IMR-90 (cell line): ENCODE results near the gene SEL1L. TPM values are rescaled to one million over a fixed set of nuclear protein-coding genes. Genes with fewer than 3 reads are reported as not detected.

ENCODE experiments used
- ATAC-seq: fragments of 200-7000 bp; cut with Tn5 transposase; 2 replicates; pipeline ENCODE4 v1.9.1; 2020; ENCODE audit warnings: low read depth, mild to moderate bottlenecking, moderate library complexity
- BruUV-seq: library from RNA; stranded (reverse); fragments of 400-500 nt; replicated peaks from 2 replicates; lab custom pipeline; 2021; lab: Mats Ljungman, UMichigan
- CTCF ChIA-PET: fragments of 300-600 bp; formaldehyde crosslinking; extraction: SDS; loops from one replicate; lab custom pipeline; 2021; ENCODE audit warnings: antibody characterized with exemption; lab: Yijun Ruan, JAX
- POLR2A ChIA-PET: fragments of 300-600 bp; sonication (Branson Sonifier 250); formaldehyde crosslinking; loops from one replicate; lab custom pipeline; 2022; ENCODE audit warnings: antibody characterized with exemption; ENCODE audit not compliant: unreplicated experiment; lab: Charles Lee
- DNase-seq: peaks from one replicate; pipeline ENCODE4 v3.0.0; 2013
- H2AFZ ChIP-seq: replicated peaks from 2 replicates; pipeline ENCODE3; 2013; ENCODE audit warnings: low read length, mild to moderate bottlenecking; ENCODE audit not compliant: poor library complexity
- H2AK5ac ChIP-seq: 2 replicates; pipeline ENCODE4 v1.6.1; 2013; ENCODE audit warnings: low read depth, low read length, inconsistent platforms
- H2AK9ac ChIP-seq: replicated peaks from 2 replicates; pipeline ENCODE3; 2013; ENCODE audit warnings: mild to moderate bottlenecking, low read depth, low read length, moderate library complexity; ENCODE audit not compliant: poor library complexity
- H2BK120ac ChIP-seq: 2 replicates; pipeline ENCODE4 v1.6.1; 2013; ENCODE audit warnings: low read depth, low read length, inconsistent platforms
- H2BK15ac ChIP-seq: 3 replicates; pipeline ENCODE4 v1.6.1; 2013; ENCODE audit warnings: low read depth, low read length, inconsistent platforms
- H2BK20ac ChIP-seq: 2 replicates; pipeline ENCODE4 v1.6.1; 2013; ENCODE audit warnings: low read depth, mild to moderate bottlenecking, inconsistent platforms, low read length, moderate library complexity
- H2BK5ac ChIP-seq: 2 replicates; pipeline ENCODE4 v1.6.1; 2013; ENCODE audit warnings: mild to moderate bottlenecking, low read depth, low read length, inconsistent platforms; ENCODE audit not compliant: poor library complexity, severe bottlenecking
- H3K14ac ChIP-seq: replicated peaks from 2 replicates; pipeline ENCODE4 v1.6.1; 2013; ENCODE audit warnings: low read depth, low read length, inconsistent platforms
- H3K18ac ChIP-seq: 2 replicates; pipeline ENCODE4 v1.6.1; 2013; ENCODE audit warnings: low read depth, low read length, control low read depth
- H3K23ac ChIP-seq: 2 replicates; pipeline ENCODE4 v1.6.1; 2013; ENCODE audit warnings: low read depth, low read length, inconsistent platforms
- H3K27ac ChIP-seq: 2 replicates; pipeline ENCODE4 v1.5.1; 2013; ENCODE audit warnings: mild to moderate bottlenecking, control low read depth, low read length; ENCODE audit not compliant: insufficient read depth
- H3K27me3 ChIP-seq: 2 replicates; pipeline ENCODE4 v1.6.1; 2013; ENCODE audit warnings: low read length; ENCODE audit not compliant: control insufficient read depth, insufficient read depth
- H3K36me3 ChIP-seq: 2 replicates; pipeline ENCODE4 v1.6.1; 2013; ENCODE audit warnings: low read length, mixed read lengths; ENCODE audit not compliant: control insufficient read depth, insufficient read depth
- H3K4ac ChIP-seq: 2 replicates; pipeline ENCODE4 v1.6.1; 2013; ENCODE audit warnings: low read depth, low read length, inconsistent platforms
- H3K4me1 ChIP-seq: 2 replicates; pipeline ENCODE4 v1.6.1; 2013; ENCODE audit warnings: low read length, mixed read lengths; ENCODE audit not compliant: control insufficient read depth, insufficient read depth
- H3K4me2 ChIP-seq: 2 replicates; pipeline ENCODE4 v1.6.1; 2013; ENCODE audit warnings: low read depth, mild to moderate bottlenecking, control low read depth, low read length, moderate library complexity
- H3K4me3 ChIP-seq: 2 replicates; pipeline ENCODE4 v1.5.1; 2013; ENCODE audit warnings: low read depth, mild to moderate bottlenecking, control low read depth, low read length, moderate library complexity; ENCODE audit not compliant: insufficient read depth
- H3K56ac ChIP-seq: 2 replicates; pipeline ENCODE4 v1.6.1; 2013; ENCODE audit warnings: low read length, inconsistent platforms; ENCODE audit not compliant: insufficient read depth; ENCODE audit errors: extremely low read depth
- H3K79me1 ChIP-seq, 2 experiments: 2 replicates each; pipeline ENCODE4 v1.6.1; 2013; ENCODE audit warnings: low read length in 2 of 2, inconsistent platforms in 1 of 2, low read depth in 1 of 2
- H3K9ac ChIP-seq: 2 replicates; pipeline ENCODE4 v1.6.1; 2013; ENCODE audit warnings: low read depth, low read length, control low read depth
- H3K9me1 ChIP-seq: 2 replicates; pipeline ENCODE4 v1.6.1; 2013; ENCODE audit warnings: low read length, inconsistent platforms; ENCODE audit not compliant: insufficient read depth
- H3K9me3 ChIP-seq: 2 replicates; pipeline ENCODE4 v1.6.1; 2013; ENCODE audit warnings: low read length; ENCODE audit not compliant: control insufficient read depth, insufficient read depth
- H4K20me1 ChIP-seq: 2 replicates; pipeline ENCODE4 v1.6.1; 2013; ENCODE audit warnings: low read length, inconsistent platforms; ENCODE audit not compliant: insufficient read depth
- H4K5ac ChIP-seq: 2 replicates; pipeline ENCODE4 v1.6.1; 2013; ENCODE audit warnings: mild to moderate bottlenecking, low read depth, low read length, control low read depth
- H4K8ac ChIP-seq, 2 experiments: 2 replicates each; pipeline ENCODE4 v1.6.1; 2013; ENCODE audit warnings: low read depth in 2 of 2, low read length in 2 of 2, control low read depth in 1 of 2, inconsistent platforms in 1 of 2
- H4K91ac ChIP-seq: 2 replicates; pipeline ENCODE4 v1.6.1; 2013; ENCODE audit warnings: low read depth, low read length, inconsistent platforms; ENCODE audit not compliant: insufficient read depth
- BHLHE40 ChIP-seq: fragments of 150-350 bp; IDR thresholded peaks from 2 replicates; pipeline ENCODE4 v1.6.1; 2016; ENCODE audit warnings: mild to moderate bottlenecking, low read depth, low read length
- CEBPB ChIP-seq: IDR thresholded peaks from 2 replicates; pipeline ENCODE4 v1.6.1; 2012; ENCODE audit warnings: low read depth, low read length, improper control_type of control experiment
- CHD1 ChIP-seq: IDR thresholded peaks from 2 replicates; pipeline ENCODE4 v1.6.1; 2012; ENCODE audit warnings: low read depth, low read length, improper control_type of control experiment
- CTCF ChIP-seq: conservative IDR thresholded peaks from 2 replicates; pipeline ENCODE4 v1.5.1; 2012; ENCODE audit warnings: mild to moderate bottlenecking, low read depth, low read length, improper control_type of control experiment
- ELK1 ChIP-seq: fragments of 150-350 bp; IDR thresholded peaks from 2 replicates; pipeline ENCODE4 v1.6.1; 2016; ENCODE audit warnings: low read depth, mild to moderate bottlenecking, low read length, moderate library complexity, borderline replicate concordance
- FOS ChIP-seq: fragments of 150-350 bp; IDR thresholded peaks from 2 replicates; pipeline ENCODE4 v1.6.1; 2016; ENCODE audit warnings: low read depth, low read length
- MAFK ChIP-seq: IDR thresholded peaks from 2 replicates; pipeline ENCODE4 v1.6.1; 2012; ENCODE audit warnings: low read depth, low read length, improper control_type of control experiment
- MAZ ChIP-seq: IDR thresholded peaks from 2 replicates; pipeline ENCODE4 v1.6.1; 2012; ENCODE audit warnings: low read depth, mild to moderate bottlenecking, low read length, improper control_type of control experiment, moderate library complexity, borderline replicate concordance
- MXI1 ChIP-seq: IDR thresholded peaks from 2 replicates; pipeline ENCODE4 v1.6.1; 2012; ENCODE audit warnings: low read depth, mild to moderate bottlenecking, low read length, moderate library complexity, borderline replicate concordance
- NFE2L2 ChIP-seq: fragments of 150-350 bp; IDR thresholded peaks from 2 replicates; pipeline ENCODE4 v1.6.1; 2016; ENCODE audit warnings: low read depth, mild to moderate bottlenecking, low read length
- POLR2A ChIP-seq: IDR thresholded peaks from 2 replicates; pipeline ENCODE4 v1.6.1; 2012; ENCODE audit warnings: mild to moderate bottlenecking, low read depth, low read length
- RAD21 ChIP-seq: IDR thresholded peaks from 2 replicates; pipeline ENCODE4 v1.6.1; 2012; ENCODE audit warnings: low read length, improper control_type of control experiment
- RCOR1 ChIP-seq: IDR thresholded peaks from 2 replicates; pipeline ENCODE4 v1.6.1; 2012; ENCODE audit warnings: mild to moderate bottlenecking, low read length, improper control_type of control experiment; ENCODE audit not compliant: insufficient replicate concordance
- RFX5 ChIP-seq: IDR thresholded peaks from 2 replicates; pipeline ENCODE4 v1.8.0; 2012; ENCODE audit warnings: low read depth, mild to moderate bottlenecking, low read length, moderate library complexity
- SMC3 ChIP-seq: fragments of 150-350 bp; IDR thresholded peaks from 2 replicates; pipeline ENCODE4 v1.6.1; 2016; ENCODE audit warnings: low read depth, mild to moderate bottlenecking, antibody characterized with exemption, low read length, moderate library complexity
- WGBS, 2 experiments: methylation state at CpG; one replicate each; pipeline versions ENCODE4 v1.1.5 to v1.1.7; 2013; ENCODE audit warnings: missing lambda C conversion rate in 2 of 2; ENCODE audit not compliant: insufficient read length in 1 of 2; ENCODE audit errors: extremely low coverage in 2 of 2; 5-methylcytosine and 5-hydroxymethylcytosine counted together
- dilution Hi-C: fragments of 300-500 bp; cut with HindIII; formaldehyde crosslinking; loops from one replicate; pipeline ENCODE4 v1.14.3; 2018; ENCODE audit warnings: low sequenced_read_pairs; ENCODE audit not compliant: unreplicated experiment
- in situ Hi-C: fragments of 300-500 bp; cut with MboI; formaldehyde crosslinking; loops from 3 replicates; pipeline ENCODE4 v1.14.3; 2019; ENCODE audit warnings: low sequenced_read_pairs, inconsistent platforms, mixed read lengths
- intact Hi-C: fragments of 100-400 bp; cut with micrococcal nuclease; formaldehyde crosslinking; loops from 2 replicates; pipeline ENCODE4 v1.10.0; 2022
- polyA plus RNA-seq, 3 experiments: library from polyadenylated mRNA; depleted of rRNA; stranded (reverse); fragments of >200 nt; gene quantifications; 2 replicates each; pipeline ENCODE4 v1.2.3, GENCODE V29; 2012; ENCODE audit warnings: low replicate concordance in 1 of 3
- total RNA-seq: library from RNA; depleted of rRNA; stranded (reverse); fragments of >200 nt; gene quantifications from 2 replicates; pipeline ENCODE4 v1.2.3, GENCODE V29; 2012

SEL1L gene
- total and polyA plus RNA-seq, 2 of the 4 experiments (the other 2 are of a cell fraction), result 21.0 to 62.4 TPM

GRCh38 chr14:81550001-81550637, 16.5 kb upstream of the SEL1L start:
- no peaks in the 10 kb centered on the region for H3K4me1 ChIP-seq
- no peak overlapping the region for H3K14ac ChIP-seq
- H3K9me1 ChIP-seq, result no peaks in the 10 kb centered on the region
- no peak overlapping the region for H3K23ac ChIP-seq
- no peak overlapping the region for H2AFZ ChIP-seq
- no TSS peak for BruUV-seq
- no peak overlapping the region for H3K4me3 ChIP-seq
- no peak overlapping the region for H4K91ac ChIP-seq
- no peaks in the 10 kb centered on the region for H4K20me1 ChIP-seq
- H3K36me3 ChIP-seq, result no peaks in the 10 kb centered on the region
- POLR2A ChIA-PET, result no interaction called here
- in situ Hi-C loops (no loop called here), intact Hi-C loops (no loop called here), dilution Hi-C loops (no loop called here)
- DNase-seq (no peak), ATAC-seq (no peak)
- H2BK15ac ChIP-seq, result no peak overlapping the region
- H4K5ac ChIP-seq, result no peak overlapping the region
- H2AK5ac ChIP-seq, result no peak overlapping the region
- no peaks in the 10 kb centered on the region for H3K9me3 ChIP-seq
- H2BK20ac ChIP-seq, result no peak overlapping the region
- no peak overlapping the region for H2BK120ac ChIP-seq
- H3K4me2 ChIP-seq, result no peak overlapping the region
- CTCF ChIA-PET, result no interaction called here
- no peak overlapping the region for H2AK9ac ChIP-seq
- TF ChIP-seq RCOR1, result no peak
- TF ChIP-seq POLR2A, result no peak
- no peak for TF ChIP-seq BHLHE40
- no peak for TF ChIP-seq MXI1
- TF ChIP-seq CEBPB, result no peak
- TF ChIP-seq NFE2L2, result no peak
- TF ChIP-seq CTCF, result no peak
- TF ChIP-seq RAD21, result no peak
- no peak for TF ChIP-seq ELK1
- TF ChIP-seq RFX5, result no peak
- no peak for TF ChIP-seq SMC3
- no peak for TF ChIP-seq MAZ
- TF ChIP-seq MAFK, result no peak
- TF ChIP-seq FOS, result no peak
- TF ChIP-seq CHD1, result no peak
- H4K8ac ChIP-seq, result no peak overlapping the region
- 10% methylated on average over 2 of the region's 4 CpGs; no CpG with 5 or more reads in 1 of the 2 experiments for WGBS, 2 experiments
- no peak overlapping the region for H2BK5ac ChIP-seq
- no peaks in the 10 kb centered on the region for H3K27me3 ChIP-seq
- H3K18ac ChIP-seq, result no peak overlapping the region
- no peak overlapping the region for H3K9ac ChIP-seq
- H3K56ac ChIP-seq, result no peak overlapping the region
- no peak overlapping the region for H3K27ac ChIP-seq
- no peak overlapping the region for H3K4ac ChIP-seq
- no peaks in the 10 kb centered on the region for H3K79me1 ChIP-seq
